MM.1S (cell line): ENCODE measurements around the gene TMEM131.

Source experiments
- EZH2 ChIP-seq: fragments of 300-600 bp; sonication (generic); optimal IDR thresholded peaks from 2 replicates; pipeline ENCODE3; 2017; ENCODE audit warnings: low read depth, mild to moderate bottlenecking, antibody characterized with exemption, low read length, mixed read lengths
- TF ChIP-seq, protein P1 (sequence below): fragments of 300-600 bp; sonication (generic); IDR thresholded peaks from 2 replicates; pipeline ENCODE4 v1.5.1; 2016; ENCODE audit warnings: antibody characterized with exemption, low read length, mixed read lengths

DNA sequence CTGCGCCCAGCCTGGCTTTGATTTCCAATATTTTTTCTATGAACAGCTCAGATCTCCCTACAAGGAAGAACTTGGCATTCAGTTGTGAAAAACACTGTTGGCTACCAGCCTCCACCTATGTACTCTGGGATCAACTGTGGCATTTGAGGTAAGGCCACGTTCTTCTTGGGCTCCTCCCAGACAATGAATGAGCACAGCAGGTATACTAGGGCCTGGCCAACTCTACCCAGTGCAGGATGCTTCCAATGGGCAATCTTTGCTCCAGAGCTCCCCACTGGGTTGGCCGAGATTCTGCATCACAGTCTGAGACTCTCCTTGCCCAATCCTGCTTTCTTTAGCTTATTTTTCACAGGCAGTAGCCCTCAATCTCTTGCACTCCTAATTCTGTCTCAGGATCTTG is 75.9 kb downstream of the TMEM131 start:
- TF ChIP-seq, protein P1, sequence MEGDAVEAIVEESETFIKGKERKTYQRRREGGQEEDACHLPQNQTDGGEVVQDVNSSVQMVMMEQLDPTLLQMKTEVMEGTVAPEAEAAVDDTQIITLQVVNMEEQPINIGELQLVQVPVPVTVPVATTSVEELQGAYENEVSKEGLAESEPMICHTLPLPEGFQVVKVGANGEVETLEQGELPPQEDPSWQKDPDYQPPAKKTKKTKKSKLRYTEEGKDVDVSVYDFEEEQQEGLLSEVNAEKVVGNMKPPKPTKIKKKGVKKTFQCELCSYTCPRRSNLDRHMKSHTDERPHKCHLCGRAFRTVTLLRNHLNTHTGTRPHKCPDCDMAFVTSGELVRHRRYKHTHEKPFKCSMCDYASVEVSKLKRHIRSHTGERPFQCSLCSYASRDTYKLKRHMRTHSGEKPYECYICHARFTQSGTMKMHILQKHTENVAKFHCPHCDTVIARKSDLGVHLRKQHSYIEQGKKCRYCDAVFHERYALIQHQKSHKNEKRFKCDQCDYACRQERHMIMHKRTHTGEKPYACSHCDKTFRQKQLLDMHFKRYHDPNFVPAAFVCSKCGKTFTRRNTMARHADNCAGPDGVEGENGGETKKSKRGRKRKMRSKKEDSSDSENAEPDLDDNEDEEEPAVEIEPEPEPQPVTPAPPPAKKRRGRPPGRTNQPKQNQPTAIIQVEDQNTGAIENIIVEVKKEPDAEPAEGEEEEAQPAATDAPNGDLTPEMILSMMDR: no peak
- no peak for TF ChIP-seq EZH2
